GM23248 (cell line): ENCODE results near the gene LAMB3. TPM values are rescaled to one million over a fixed set of nuclear protein-coding genes. Genes with fewer than 3 reads are reported as not detected.

Source experiments
- DNase-seq: peaks from one replicate; pipeline ENCODE4 v3.0.0-alpha.2; 2015
- H2AFZ ChIP-seq: fragments of 200-600 bp; sonication (generic); 2 replicates; pipeline ENCODE4 v1.6.1; 2016; ENCODE audit warnings: antibody characterized with exemption
- H3F3A ChIP-seq: fragments of 200-600 bp; sonication (generic); 2 replicates; pipeline ENCODE4 v1.6.1; 2016; ENCODE audit warnings: mild to moderate bottlenecking, antibody characterized with exemption, mixed run types; ENCODE audit not compliant: insufficient read depth
- H3K27ac ChIP-seq: fragments of 200-600 bp; sonication (generic); 2 replicates; pipeline ENCODE4 v1.5.1; 2016; ENCODE audit warnings: mild to moderate bottlenecking
- H3K27me3 ChIP-seq: fragments of 200-600 bp; sonication (generic); replicated peaks from 2 replicates; pipeline ENCODE4 v1.6.1; 2016; ENCODE audit warnings: mild to moderate bottlenecking; ENCODE audit not compliant: insufficient read depth
- H3K36me3 ChIP-seq: fragments of 200-600 bp; sonication (generic); 2 replicates; pipeline ENCODE4 v1.6.1; 2016; ENCODE audit warnings: low read depth, mild to moderate bottlenecking
- H3K4me1 ChIP-seq: fragments of 200-600 bp; sonication (generic); 2 replicates; pipeline ENCODE4 v1.6.1; 2016; ENCODE audit warnings: mild to moderate bottlenecking; ENCODE audit not compliant: insufficient read depth
- H3K4me2 ChIP-seq: fragments of 200-600 bp; sonication (generic); one replicate; pipeline ENCODE4 v1.6.1; 2016; ENCODE audit warnings: mild to moderate bottlenecking; ENCODE audit not compliant: unreplicated experiment
- H3K4me3 ChIP-seq: fragments of 200-600 bp; sonication (generic); 2 replicates; pipeline ENCODE4 v1.5.1; 2016; ENCODE audit warnings: mild to moderate bottlenecking
- H3K79me2 ChIP-seq: fragments of 200-600 bp; sonication (generic); 2 replicates; pipeline ENCODE4 v1.6.1; 2016; ENCODE audit warnings: mild to moderate bottlenecking; ENCODE audit not compliant: insufficient read depth
- H3K9ac ChIP-seq: fragments of 200-600 bp; sonication (generic); 2 replicates; pipeline ENCODE4 v1.6.1; 2016; ENCODE audit warnings: mild to moderate bottlenecking
- H3K9me2 ChIP-seq: fragments of 200-600 bp; sonication (generic); 2 replicates; pipeline ENCODE4 v1.6.1; 2016; ENCODE audit warnings: mixed run types, mild to moderate bottlenecking, moderate library complexity; ENCODE audit not compliant: insufficient read depth
- H3K9me3 ChIP-seq: fragments of 200-600 bp; sonication (generic); one replicate; pipeline ENCODE4 v1.6.1; 2017; ENCODE audit warnings: low read depth
- H4K20me1 ChIP-seq: fragments of 200-600 bp; sonication (generic); 2 replicates; pipeline ENCODE4 v1.6.0; 2016; ENCODE audit not compliant: insufficient read depth
- EZH2 ChIP-seq: fragments of 200-600 bp; sonication (generic); IDR thresholded peaks from 2 replicates; pipeline ENCODE4 v1.6.1; 2018; ENCODE audit warnings: antibody characterized with exemption, mild to moderate bottlenecking; ENCODE audit not compliant: insufficient read depth, poor library complexity, severe bottlenecking
- EZH2phosphoT487 ChIP-seq: fragments of 200-600 bp; sonication (generic); IDR thresholded peaks from 2 replicates; pipeline ENCODE4 v1.6.1; 2018; ENCODE audit warnings: antibody characterized with exemption, moderate library complexity, mild to moderate bottlenecking, low read depth; ENCODE audit not compliant: insufficient read depth
- WGBS, 2 experiments: methylation state at CpG; one replicate each; pipeline ENCODE4 v1.1.6; 2015 to 2017; ENCODE audit warnings: low lambda C conversion rate in 2 of 2, low coverage in 1 of 2; ENCODE audit errors: missing lambda C conversion rate in 2 of 2; 5-methylcytosine and 5-hydroxymethylcytosine counted together
- in situ Hi-C: fragments of 300-500 bp; cut with MboI; formaldehyde crosslinking; loops from 2 replicates; pipeline ENCODE4 v1.15.0; 2020
- polyA plus RNA-seq: library from polyadenylated mRNA; unstranded; fragments of >200 nt; fragmentation: Nextera tagmentation; extraction: Ambion mirVana; gene quantifications from 2 replicates; pipeline ENCODE4 v1.2.1, GENCODE V29; 2016
- total RNA-seq: library from RNA; depleted of rRNA; stranded (reverse); fragments of >200 nt; shearing (Covaris generic); gene quantifications from 2 replicates; pipeline ENCODE4 v1.2.3, GENCODE V29; 2014

Gene LAMB3
- total and polyA plus RNA-seq, 2 experiments from 2014 or later = 3.0 to 6.8 TPM

GRCh38 chr1:209626346-209627026, 25.7 kb downstream of the LAMB3 start:
- H3K9ac ChIP-seq = no peak overlapping the region
- H3K27ac ChIP-seq = no peak overlapping the region
- DNase-seq = no peak
- H3K4me1 ChIP-seq = no peaks in the 10 kb centered on the region
- no peaks in the 10 kb centered on the region; the same call in 1 of the 2 replicates for H3K27me3 ChIP-seq
- TF ChIP-seq EZH2phosphoT487 = no peak
- TF ChIP-seq EZH2 = no peak
- H3K4me2 ChIP-seq = no peak overlapping the region
- H3K79me2 ChIP-seq = no peaks in the 10 kb centered on the region
- in situ Hi-C loops = no loop called here
- H3K36me3 ChIP-seq = no peaks in the 10 kb centered on the region
- no peaks in the 10 kb centered on the region for H4K20me1 ChIP-seq
- no peaks in the 10 kb centered on the region; the same call in 1 of the 2 replicates for H3F3A ChIP-seq
- H3K9me2 ChIP-seq = no peaks in the 10 kb centered on the region
- H3K4me3 ChIP-seq = no peak overlapping the region
- 83% methylated on average over 19 of the region's 19 CpGs for WGBS, 2 experiments
- no peaks in the 10 kb centered on the region for H3K9me3 ChIP-seq
- H2AFZ ChIP-seq = no peak overlapping the region

GRCh38 chr1:209625791-209626285, 26.4 kb downstream of the LAMB3 start:
- WGBS, 2 experiments = 59 to 64% methylated on average over 18 of the region's 18 CpGs
- H4K20me1 ChIP-seq = no peaks in the 10 kb centered on the region
- H3K4me1 ChIP-seq = no peaks in the 10 kb centered on the region
- no peaks in the 10 kb centered on the region for H3K9me3 ChIP-seq
- no peak overlapping the region for H3K27ac ChIP-seq
- in situ Hi-C loops = no loop called here
- TF ChIP-seq EZH2phosphoT487 (no peak), EZH2 (no peak)
- no peak for DNase-seq
- H2AFZ ChIP-seq = no peak overlapping the region
- H3K4me2 ChIP-seq = no peak overlapping the region
- H3K9me2 ChIP-seq = no peaks in the 10 kb centered on the region
- no peaks in the 10 kb centered on the region for H3K79me2 ChIP-seq
- H3K4me3 ChIP-seq = no peak overlapping the region
- H3K27me3 ChIP-seq = no peaks in the 10 kb centered on the region; the same call in 1 of the 2 replicates
- no peak overlapping the region for H3K9ac ChIP-seq
- no peaks in the 10 kb centered on the region for H3K36me3 ChIP-seq
- no peaks in the 10 kb centered on the region; the same call in 1 of the 2 replicates for H3F3A ChIP-seq

- 63 to 64% methylated on average over 15 of the region's 15 CpGs for WGBS, 2 experiments
- Histone ChIP-seq H3K9ac (no peak overlapping the region), H2AFZ (no peak overlapping the region), H3K27me3 (no peaks in the 10 kb centered on the region; the same call in 1 of the 2 replicates), H3F3A (no peaks in the 10 kb centered on the region; the same call in 1 of the 2 replicates), H4K20me1 (no peaks in the 10 kb centered on the region), H3K9me3 (no peaks in the 10 kb centered on the region), H3K27ac (no peak overlapping the region), H3K4me1 (no peaks in the 10 kb centered on the region), H3K79me2 (no peaks in the 10 kb centered on the region), H3K4me2 (no peak overlapping the region), H3K36me3 (no peaks in the 10 kb centered on the region), H3K9me2 (no peaks in the 10 kb centered on the region), H3K4me3 (no peak overlapping the region)
- no peak for TF ChIP-seq EZH2phosphoT487
- no peak for TF ChIP-seq EZH2
- in situ Hi-C loops = no loop called here
- peak; percentile 48 for DNase-seq
Observed at GRCh38 chr1:209624558-209625549, 27.4 kb downstream of the LAMB3 start.
